ENCODE results near the gene MYH14.
"Not testable (repeated sequence)": the region's sequence is repeated elsewhere in the genome, so short reads cannot be mapped to it uniquely, and the experiment has no call there.

Gene MYH14

DNA sequence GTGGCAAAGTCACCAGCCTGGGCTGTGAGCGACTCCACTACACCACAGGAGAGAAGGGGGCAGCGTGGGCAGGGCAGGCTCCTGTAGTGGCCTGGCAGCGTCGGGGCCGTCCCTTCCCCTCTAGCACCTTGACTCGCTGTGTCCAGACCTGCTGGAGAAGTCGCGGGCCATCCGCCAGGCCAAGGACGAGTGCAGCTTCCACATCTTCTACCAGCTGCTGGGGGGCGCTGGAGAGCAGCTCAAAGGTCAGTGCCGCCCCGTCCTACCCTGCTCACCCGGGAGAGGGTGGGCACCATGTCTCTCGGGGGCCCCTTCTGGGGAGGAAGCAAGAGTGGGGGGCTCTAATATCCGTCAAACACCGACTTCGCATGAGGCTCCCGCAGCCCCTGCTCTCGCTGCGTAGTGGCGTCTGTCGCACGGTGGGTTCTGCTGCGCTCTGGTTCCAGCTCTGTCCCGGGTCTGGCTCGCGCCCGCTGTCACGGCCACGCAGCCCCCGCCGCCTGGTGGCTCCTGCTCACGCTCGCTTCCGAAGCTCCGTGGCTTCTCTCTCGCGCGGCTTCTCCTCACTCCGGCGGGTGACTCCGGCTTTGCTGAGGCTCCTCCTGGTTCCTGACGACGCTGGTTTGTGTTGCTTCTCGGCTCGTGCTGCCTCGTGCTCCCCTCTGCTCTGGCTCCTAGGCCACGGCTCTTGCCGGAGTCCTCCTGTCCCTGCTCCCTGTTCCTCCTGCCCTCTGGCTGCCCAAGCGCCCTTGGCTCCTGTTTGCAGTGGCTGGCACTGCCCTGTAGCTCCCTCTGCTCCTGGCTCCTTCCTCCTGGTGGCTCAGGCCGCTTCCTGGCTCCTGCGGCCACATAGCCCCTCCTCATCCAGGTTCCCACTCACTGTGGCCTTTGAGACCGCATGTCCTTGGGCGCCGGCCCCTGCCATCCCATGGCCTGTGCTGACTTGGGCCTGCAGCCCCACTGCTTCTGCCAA lies 27.2 kb downstream of the MYH14 start:
- DNase-seq, result no peak

DNA sequence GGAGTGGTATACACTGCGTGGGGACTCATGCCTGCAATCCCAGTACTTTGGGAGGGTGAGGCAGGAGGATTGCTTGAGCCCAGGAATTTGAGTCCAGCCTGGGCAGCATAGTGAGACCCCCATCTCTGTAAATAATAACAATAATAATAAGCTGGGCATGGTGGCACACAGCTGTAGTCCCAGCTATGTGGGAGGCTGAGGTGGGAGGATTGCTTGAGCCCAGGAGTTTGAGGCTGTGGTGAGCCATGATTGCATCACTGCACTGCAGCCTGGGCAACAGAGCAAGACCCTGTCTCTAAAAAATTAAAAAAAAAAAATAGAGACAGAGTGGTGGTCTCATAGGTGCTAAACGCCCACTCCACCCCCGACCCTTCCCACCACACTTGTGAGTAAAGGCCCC lies 28.0 kb downstream of the MYH14 start:
- DNase-seq, result not testable (repeated sequence)

DNA sequence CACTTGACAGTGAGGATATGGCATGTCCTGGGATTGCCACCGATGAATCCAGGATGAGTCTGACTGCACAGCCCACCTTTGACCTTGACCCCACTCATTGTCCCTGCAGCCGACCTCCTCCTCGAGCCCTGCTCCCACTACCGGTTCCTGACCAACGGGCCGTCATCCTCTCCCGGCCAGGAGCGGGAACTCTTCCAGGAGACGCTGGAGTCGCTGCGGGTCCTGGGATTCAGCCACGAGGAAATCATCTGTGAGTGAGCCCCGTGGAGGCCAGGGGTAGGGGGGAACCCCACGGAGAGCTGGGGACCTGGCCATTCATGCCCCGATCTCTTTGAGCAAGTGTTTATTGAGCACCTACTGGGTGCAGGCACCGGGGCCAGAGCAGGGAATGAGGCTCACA lies 28.4 kb downstream of the MYH14 start:
- no peak for DNase-seq

DNA sequence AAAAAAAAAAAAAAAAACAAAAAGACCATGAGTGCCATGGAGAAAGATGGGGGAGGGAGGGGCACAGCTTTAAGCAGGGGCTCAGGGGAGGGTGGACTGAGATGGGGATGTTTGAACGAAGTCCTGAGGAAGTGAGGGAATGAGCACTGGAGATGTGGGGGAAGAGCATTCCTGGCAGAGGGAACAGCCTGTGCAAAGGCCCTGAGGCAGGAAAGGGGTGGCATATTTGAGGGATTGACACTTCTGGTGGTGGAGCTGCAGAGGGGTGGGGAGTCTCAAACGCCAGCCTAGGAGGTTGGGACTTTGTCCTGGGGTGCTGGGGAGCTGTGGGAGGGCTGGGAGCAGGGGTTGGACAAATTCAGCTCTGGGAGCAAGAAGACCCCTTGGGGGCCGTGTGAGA lies 29.2 kb downstream of the MYH14 start:
- no peak for DNase-seq

DNA sequence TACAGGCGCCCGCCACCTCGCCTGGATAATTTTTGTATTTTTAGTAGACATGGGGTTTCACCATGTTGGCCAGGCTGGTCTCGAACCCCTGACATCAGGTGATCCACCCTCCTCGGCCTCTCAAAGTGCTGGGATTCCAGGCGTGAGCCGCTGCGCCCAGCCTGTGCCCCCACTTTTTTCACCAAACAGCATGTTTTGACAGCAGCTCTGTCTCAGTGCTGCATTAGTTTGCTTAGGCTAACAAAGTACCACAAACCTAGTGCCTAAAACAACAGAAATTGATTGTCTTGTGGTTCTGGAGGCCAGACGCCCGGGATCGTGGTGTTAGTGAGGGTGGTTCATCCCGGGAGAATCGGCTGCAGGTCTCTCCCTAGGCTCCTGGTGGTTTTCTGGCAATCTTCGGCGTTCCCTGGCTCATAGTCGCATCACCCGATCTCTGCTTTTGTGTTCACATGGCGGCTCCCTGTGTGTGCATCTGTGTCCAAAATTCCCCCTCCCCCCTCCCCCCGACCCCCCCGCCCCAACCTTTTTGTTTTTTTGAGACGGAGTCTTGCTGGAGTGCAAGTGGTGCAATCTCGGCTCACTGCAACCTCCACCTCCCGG lies 30.0 kb downstream of the MYH14 start:
- DNase-seq, result no peak

DNA sequence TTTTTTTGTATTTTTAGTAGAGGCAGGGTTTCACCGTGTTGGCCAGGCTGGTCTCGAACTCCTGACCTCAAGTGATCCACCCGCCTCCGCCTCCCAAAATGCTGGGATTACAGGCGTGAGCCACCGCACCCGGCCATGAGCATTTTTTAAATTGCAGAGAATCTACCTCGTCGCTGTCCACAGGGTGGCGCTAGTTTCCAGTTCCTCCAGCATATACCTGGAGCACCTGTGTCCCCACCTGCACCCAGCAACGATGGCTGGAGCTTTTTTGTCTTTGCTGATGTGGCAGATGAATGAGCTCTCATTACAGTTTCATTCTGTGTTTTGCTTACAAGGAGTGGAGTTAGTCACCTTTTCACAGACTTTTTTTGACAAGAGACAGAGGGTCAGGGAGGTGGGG lies 34.1 kb downstream of the MYH14 start:
- not testable (repeated sequence) for DNase-seq

DNA sequence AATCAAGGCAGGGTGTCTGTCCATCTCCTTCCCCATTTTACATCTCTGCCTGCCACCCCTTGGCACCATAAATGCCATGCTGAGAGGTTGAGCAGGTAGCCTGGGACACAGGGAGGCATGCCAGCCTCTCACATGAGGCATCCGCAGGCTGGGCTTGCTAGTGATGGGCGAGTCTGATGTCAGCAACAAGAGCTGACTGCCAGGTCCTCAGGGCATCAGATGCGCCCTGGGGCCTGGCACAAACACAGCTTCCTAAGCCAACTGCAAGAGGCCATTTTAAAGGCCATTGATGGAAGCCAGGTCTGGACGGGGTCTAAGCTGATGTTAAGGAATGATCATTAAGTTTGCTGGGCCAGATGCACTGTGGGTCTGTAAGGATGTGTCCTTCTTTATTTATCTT lies 34.6 kb downstream of the MYH14 start:
- DNase-seq, result no peak

DNA sequence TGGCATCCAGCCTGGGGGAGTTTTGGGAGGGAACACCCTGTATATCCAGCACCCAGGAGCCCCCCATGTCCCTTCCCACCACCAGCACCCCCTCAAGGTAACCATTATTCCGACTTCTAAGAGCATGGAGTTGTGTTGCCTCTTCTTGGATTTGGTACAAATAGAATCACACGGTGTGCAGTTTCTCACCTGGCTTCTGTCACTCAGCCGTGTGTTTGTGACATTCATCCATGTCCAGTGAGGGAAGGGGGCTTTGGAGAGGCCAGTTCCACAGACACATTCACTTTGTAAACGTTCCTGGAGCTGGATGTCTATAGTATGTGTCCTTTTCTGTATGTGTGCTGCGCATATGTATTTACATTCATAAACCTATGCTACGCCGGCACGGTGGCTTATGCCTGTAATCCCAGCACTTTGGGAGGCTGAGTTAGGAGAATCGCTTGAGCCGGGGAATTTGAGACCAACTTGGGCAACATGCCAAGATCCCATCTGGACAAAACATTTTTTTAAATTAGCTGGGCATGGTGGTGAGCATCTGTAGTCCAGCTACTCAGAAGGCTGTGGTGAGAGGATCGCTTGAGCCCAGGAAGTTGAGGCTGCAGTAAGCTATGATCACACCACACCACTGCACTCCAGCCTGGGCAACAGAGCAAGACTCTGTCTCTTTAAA lies 36.6 kb downstream of the MYH14 start:
- DNase-seq, result no peak

DNA sequence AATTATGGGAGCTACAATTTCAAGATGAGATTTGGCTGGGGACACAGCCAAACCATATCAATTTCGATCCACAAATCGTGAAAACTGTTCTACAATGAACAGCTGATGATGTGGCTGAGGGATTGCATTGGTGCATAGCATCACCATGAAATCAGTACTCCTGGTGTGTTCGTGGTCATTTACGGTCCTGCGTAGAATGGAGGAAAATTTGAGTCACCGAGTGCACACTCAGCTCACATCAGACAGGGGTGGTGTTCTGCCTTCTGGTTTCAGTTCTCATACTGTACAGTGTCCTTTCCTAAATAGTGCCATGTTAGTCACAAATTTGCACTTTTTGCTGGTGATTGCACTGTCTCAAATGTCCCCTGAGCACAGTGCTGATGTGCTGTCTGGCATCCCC lies 39.2 kb downstream of the MYH14 start:
- no peak for DNase-seq

DNA sequence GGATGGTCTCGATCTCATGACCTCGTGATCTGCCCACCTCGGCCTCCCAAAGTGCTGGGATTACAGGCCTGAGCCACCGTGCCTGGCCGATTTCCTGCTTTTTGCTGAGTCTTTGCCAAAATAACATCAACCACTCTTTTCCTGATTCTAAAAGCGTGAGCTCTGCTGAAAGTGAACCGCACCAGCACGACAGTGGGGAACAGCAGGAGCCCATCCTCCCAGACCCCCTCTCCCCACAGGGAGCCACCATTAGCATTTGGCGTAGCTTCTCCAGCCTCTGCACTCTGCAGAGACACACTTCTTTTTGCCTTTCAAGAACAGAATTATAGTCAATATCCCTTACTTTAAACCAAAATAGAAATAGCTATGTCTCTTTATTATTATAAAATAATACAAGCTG lies 41.3 kb downstream of the MYH14 start:
- no peak for DNase-seq

DNA sequence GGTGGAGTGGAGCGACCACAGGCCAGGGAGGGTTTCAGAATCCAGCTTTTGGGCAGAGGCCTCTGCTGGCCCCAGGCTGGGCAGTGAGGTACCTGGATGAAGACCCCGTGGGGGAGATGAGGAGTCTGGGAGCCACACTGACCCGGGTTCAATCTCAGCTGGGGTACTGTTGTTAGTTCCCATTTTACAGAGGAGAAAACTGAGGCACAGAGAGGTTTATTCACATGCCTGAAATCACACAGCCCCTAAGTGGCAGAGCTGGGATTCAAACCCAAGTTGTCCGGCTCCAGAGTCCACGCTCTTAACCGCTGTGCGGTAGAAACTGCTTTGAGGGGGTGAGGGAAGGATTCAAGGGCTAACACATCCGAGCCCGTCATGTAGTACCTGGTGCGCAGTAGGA lies 45.0 kb downstream of the MYH14 start:
- no peak for DNase-seq

DNA sequence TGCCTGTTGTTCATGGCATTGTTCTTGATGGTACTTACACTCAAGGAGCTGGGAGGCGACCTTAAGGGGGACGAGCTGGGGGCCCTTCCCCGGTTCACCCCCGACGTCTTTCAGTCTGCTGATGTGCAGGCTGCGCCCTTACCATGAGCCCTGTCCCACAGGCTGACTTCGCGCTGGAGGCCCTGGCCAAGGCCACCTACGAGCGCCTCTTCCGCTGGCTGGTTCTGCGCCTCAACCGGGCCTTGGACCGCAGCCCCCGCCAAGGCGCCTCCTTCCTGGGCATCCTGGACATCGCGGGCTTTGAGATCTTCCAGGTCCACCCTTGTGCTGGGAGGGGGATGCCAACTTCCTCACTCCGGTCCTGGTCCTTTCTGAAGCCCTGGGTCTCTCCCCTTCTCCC lies 45.4 kb downstream of the MYH14 start:
- no peak for DNase-seq

DNA sequence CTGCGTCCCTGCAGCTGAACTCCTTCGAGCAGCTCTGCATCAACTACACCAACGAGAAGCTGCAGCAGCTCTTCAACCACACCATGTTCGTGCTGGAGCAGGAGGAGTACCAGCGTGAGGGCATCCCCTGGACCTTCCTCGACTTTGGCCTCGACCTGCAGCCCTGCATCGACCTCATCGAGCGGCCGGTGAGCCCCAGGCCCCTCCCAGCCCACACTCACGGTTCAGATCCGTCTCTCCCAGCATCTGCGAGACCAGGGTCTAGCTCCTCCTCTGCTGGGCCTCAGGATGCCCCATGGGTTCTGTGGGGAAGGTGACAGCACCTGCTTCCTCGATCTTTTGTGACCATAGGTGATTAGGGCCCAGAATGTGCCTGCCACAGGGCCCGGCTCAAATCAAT lies 46.2 kb downstream of the MYH14 start:
- no peak for DNase-seq

DNA sequence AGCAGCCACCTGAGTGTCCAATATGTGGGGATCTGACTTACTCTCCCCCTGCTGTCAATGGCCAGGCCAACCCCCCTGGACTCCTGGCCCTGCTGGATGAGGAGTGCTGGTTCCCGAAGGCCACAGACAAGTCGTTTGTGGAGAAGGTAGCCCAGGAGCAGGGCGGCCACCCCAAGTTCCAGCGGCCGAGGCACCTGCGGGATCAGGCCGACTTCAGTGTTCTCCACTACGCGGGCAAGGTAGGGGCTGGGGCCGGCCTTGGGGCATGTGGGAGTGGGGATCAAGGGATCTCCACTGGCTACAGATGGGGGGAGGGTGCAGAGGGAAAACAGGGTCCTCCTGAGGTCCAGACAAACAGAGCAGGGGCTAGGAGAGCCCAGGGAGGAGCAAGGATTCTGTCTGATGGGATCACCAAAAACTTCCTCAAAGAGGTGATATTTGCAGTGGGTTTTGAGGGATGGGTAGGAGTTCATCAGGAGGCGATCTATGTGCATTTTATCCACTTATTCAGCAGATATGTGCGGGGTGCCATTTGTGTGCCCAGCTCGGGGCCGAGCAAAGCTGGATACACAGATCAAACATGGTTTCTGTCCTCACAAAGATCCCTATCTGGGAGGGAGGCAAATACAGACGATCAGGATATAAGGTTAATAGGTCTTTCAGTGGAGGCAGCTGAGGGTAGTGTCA lies 47.2 kb downstream of the MYH14 start:
- DNase-seq, result no peak

DNA sequence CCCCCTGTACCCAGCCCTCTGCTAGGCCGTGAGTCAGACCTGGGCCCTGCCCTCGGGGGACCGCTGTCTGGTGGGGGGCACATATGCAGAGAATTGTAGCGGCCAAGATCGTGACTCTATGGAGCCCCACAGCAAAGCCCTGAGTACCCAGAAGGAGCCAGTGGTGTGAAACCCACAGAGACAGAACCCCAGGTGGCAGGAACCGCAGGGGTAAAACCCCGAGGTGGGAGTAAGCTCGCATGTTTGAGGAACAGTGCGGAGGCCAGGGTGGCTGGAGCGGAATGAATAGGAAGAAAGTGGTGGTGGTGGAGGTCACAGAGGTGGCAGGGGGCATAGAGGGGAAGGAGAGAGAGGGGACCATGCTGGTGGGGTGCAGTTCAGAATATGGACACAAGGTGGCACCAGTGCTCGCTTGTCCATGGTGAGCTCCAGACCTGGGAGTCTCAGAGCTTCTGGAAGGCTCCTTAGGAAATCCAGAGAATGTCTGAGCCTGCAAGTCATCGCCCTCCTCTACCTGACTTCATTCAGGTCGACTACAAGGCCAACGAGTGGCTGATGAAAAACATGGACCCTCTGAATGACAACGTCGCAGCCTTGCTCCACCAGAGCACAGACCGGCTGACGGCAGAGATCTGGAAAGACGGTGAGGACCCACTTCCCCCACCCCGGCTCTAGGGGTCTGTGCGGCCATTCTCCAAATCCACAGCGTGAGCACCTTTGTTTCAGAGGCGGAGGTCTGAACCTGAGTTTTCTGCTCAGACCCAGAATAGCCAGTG lies 48.9 kb downstream of the MYH14 start:
- peak; percentile 80 for DNase-seq

DNA sequence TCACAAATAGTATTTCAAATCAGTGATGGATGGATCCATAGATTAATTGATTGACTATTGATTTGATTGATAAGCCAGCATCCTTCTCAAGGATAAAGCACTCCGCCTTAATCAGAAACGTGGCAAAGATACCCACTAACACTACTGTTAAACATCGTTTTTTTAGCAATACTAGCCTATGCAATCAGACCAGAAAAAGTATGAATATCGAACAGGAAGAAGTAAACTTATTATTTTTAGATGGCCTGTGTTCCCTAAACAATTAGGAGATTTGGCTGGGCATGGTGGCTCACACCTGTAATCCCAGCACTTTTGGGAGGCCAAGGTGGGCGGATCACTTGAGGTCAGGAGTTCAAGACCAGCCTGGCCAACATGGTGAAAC lies 49.5 kb downstream of the MYH14 start:
- DNase-seq, result no peak

DNA sequence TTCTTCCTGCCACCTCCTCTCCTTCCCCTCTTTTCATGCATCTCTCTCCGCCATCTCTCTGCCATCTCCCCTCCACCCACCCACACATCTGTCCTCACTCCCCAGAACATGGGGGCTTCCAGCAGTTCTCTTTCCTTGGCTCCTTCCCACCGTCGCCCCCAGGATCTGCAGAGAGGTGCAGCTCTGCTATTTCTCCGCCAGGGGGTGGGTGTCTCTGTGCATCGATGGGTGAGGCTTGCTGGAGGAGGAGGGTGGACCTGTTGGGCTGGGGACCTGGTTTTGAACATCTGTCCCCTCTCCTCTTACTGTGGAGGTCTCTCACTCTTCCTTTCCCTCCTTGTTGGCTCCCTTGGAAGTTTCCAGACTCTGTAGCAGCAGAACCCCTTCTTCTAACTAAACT lies 51.7 kb downstream of the MYH14 start:
- no peak for DNase-seq

DNA sequence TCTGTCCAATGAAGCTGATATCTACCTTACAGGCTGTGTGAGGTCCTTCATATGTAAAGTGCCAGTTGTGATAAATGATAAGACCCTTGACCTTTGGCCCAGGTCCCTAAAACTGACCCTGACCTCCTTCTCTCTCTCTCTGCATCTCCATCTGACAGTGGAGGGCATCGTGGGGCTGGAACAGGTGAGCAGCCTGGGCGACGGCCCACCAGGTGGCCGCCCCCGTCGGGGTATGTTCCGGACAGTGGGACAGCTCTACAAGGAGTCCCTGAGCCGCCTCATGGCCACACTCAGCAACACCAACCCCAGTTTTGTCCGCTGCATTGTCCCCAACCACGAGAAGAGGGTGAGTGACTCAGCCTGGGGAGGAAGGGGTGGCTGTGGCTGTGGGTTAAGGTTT lies 53.7 kb downstream of the MYH14 start:
- DNase-seq, result no peak

DNA sequence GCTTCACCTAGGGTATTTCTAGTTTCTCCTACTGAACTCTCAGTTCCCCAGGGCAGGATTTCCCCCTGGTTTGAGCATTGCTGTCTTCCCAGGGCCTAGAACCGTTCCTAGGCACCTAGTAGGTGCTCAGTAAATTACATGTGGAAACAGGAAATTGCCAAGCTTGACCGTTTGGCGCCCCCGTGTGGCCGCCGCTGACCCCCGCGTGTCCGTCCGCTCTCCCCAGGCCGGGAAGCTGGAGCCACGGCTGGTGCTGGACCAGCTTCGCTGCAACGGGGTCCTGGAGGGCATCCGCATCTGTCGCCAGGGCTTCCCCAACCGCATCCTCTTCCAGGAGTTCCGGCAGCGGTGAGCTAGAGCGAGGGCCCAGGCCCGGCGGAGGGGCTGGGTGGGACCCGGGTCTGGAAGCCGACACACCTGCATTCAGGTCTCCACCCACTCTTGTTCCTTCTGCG lies 55.5 kb downstream of the MYH14 start:
- DNase-seq, result no peak

DNA sequence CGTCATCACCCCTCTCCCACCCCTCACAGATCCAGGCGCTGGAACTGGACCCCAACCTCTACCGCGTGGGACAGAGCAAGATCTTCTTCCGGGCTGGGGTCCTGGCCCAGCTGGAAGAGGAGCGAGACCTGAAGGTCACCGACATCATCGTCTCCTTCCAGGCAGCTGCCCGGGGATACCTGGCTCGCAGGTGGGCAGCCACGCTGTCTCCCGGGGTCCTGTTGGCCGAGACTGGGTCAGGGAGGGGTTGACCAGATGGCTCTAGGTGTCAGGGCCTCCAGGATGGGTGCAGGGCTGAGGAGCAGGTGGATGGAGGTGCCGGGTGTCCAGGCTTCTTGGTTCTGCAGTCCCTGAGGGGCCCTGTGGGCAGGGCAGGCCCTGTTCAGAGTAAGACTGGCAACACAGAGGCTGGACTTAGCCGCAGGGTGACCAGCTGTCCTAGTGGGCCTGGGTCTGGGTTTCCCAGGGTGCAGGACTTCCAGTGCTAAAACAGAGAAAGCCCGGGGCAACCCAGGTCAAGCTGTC lies 58.1 kb downstream of the MYH14 start:
- no peak for DNase-seq

DNA sequence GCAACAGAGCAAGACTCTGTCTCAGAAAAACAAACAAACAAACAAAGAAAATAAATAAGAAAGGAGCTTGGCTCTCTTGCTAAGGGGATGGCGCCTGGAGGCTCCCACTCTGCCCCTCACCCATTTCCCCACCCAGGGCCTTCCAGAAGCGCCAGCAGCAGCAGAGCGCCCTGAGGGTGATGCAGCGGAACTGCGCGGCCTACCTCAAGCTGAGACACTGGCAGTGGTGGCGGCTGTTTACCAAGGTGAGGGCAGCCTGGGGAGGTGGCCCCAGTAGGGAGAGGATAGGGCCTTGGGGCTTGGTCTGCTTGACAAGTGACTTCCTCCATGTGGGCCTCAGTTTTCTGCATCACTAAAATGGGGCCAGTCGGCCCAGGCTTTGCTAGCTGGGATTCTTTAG lies 59.8 kb downstream of the MYH14 start:
- no peak for DNase-seq

DNA sequence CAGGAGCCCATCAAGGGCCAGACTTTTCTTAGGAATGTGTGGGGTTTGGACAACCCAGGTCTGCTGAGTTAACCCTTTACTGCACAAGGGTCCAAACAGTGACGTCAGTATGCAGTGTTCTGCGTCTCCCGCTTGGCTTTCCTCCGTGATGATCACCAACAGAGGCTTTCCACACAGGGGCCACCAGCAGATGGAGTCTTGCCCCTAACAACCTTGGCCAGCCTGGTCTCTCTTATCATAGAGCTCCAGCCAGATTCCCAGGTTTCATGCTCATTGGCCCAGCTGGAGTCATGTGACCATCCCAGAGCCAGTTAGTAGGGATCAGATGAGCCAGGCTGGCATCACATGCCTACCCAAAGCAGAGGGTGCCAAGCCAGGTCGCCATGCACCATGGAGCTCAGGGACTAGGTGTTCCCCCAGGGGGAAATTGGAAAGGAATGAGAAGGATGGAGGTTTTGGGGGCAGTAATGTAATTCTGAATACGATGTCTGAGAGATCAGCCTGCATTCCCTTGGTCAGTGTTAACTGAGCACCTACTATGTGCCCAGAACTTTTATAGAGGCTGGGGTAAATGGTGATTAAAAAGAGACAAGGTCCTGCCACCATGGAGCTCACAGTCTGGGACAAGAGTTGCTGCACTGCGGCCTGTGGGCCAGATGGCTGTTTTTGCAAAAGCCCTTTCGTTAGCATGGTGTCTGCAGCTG lies 61.2 kb downstream of the MYH14 start:
- DNase-seq, result no peak

Measured in activated effector memory CD4-positive, alpha-beta T cell treated with anti-CD3 and anti-CD28 coated beads, Interleukin-2, amount 50 U/mL, for 16 hours (primary cell).